OCI-LY3 (cell line): ENCODE data around the gene GMEB2.

Experiments
- H2AFZ ChIP-seq: fragments of 200-600, 300-600 bp; shearing (Covaris generic); 2 replicates; pipeline ENCODE4 v1.6.0; 2014; ENCODE audit warnings: antibody characterized with exemption, low read depth, low read length
- H3K27ac ChIP-seq: fragments of 200-600, 300-600 bp; sonication (generic); 2 replicates; pipeline ENCODE4 v1.5.1; 2014; ENCODE audit warnings: mild to moderate bottlenecking, low read length, moderate library complexity, mixed read lengths
- H3K27me3 ChIP-seq: fragments of 200-600, 300-600 bp; sonication (generic); 2 replicates; pipeline ENCODE4 v1.6.1; 2014; ENCODE audit warnings: low read depth, low read length, mixed read lengths
- H3K36me3 ChIP-seq: fragments of 200-600, 300-600 bp; sonication (generic); replicated peaks from 2 replicates; pipeline ENCODE3; 2014; ENCODE audit warnings: low read depth, low read length, mixed read lengths
- H3K4me1 ChIP-seq: fragments of 300-600, 200-600 bp; sonication (generic); 2 replicates; pipeline ENCODE4 v1.6.1; 2014; ENCODE audit warnings: low read length, mixed read lengths
- H3K4me2 ChIP-seq: fragments of 200-600, 300-600 bp; sonication (generic); 2 replicates; pipeline ENCODE4 v1.6.1; 2014; ENCODE audit warnings: low read length, mixed read lengths
- H3K4me3 ChIP-seq: fragments of 300-600, 200-600 bp; sonication (generic); 2 replicates; pipeline ENCODE4 v1.5.1; 2014; ENCODE audit warnings: antibody characterized with exemption, mild to moderate bottlenecking, low read length, moderate library complexity
- H3K79me2 ChIP-seq: fragments of 300-600, 200-600 bp; shearing (Covaris generic); 2 replicates; pipeline ENCODE4 v1.6.1; 2014; ENCODE audit warnings: mild to moderate bottlenecking, low read length, mixed read lengths
- H3K9ac ChIP-seq: fragments of 300-600, 200-600 bp; shearing (Covaris generic); 2 replicates; pipeline ENCODE4 v1.6.0; 2014; ENCODE audit warnings: mild to moderate bottlenecking, low read length, moderate library complexity
- H3K9me3 ChIP-seq: fragments of 200-600, 300-600 bp; shearing (Covaris generic); 2 replicates; pipeline ENCODE4 v1.6.1; 2014; ENCODE audit warnings: low read length, mixed read lengths; ENCODE audit not compliant: insufficient read depth
- H4K20me1 ChIP-seq: fragments of 200-600, 300-600 bp; sonication (generic); 2 replicates; pipeline ENCODE4 v1.6.1; 2016; ENCODE audit warnings: low read length, mixed read lengths; ENCODE audit not compliant: insufficient read depth
- CTCF ChIP-seq: fragments of 200-600, 300-600 bp; sonication (generic); IDR thresholded peaks from 2 replicates; pipeline ENCODE4 v1.5.1; 2014; ENCODE audit warnings: antibody characterized with exemption, low read length, low read depth
- EZH2phosphoT487 ChIP-seq: fragments of 200-600 bp; shearing (Covaris generic); IDR thresholded peaks from 2 replicates; pipeline ENCODE4 v1.6.1; 2018; ENCODE audit warnings: antibody characterized with exemption, mixed run types, low read depth

The GMEB2 gene

GRCh38 chr20:63566395-63567135 is 60.3 kb downstream of the GMEB2 start:
- Histone ChIP-seq H3K36me3 (no peaks in the 10 kb centered on the region), H3K4me2 (no peak overlapping the region), H3K4me1 (peaks cover 25% of the 10 kb centered on the region), H3K27me3 (peaks cover 47% of the 10 kb centered on the region), H3K79me2 (no peaks in the 10 kb centered on the region), H4K20me1 (peaks cover 67% of the 10 kb centered on the region), H2AFZ (no peak overlapping the region), H3K9me3 (no peaks in the 10 kb centered on the region), H3K27ac (no peak overlapping the region), H3K9ac (no peak overlapping the region), H3K4me3 (no peak overlapping the region)
- no peak for TF ChIP-seq CTCF
- TF ChIP-seq EZH2phosphoT487: no peak

- Histone ChIP-seq H3K27ac (no peak overlapping the region), H3K4me1 (peaks cover 25% of the 10 kb centered on the region), H3K79me2 (no peaks in the 10 kb centered on the region), H3K36me3 (no peaks in the 10 kb centered on the region), H3K9ac (no peak overlapping the region), H2AFZ (no peak overlapping the region), H3K4me3 (no peak overlapping the region), H3K27me3 (peaks cover 44% of the 10 kb centered on the region), H3K4me2 (no peak overlapping the region), H3K9me3 (no peaks in the 10 kb centered on the region), H4K20me1 (peaks cover 67% of the 10 kb centered on the region)
- no peak for TF ChIP-seq CTCF
- TF ChIP-seq EZH2phosphoT487: no peak
These were observed 61.1 kb downstream of the GMEB2 start for GRCh38 chr20:63565699-63566335.

- no peaks in the 10 kb centered on the region for H3K79me2 ChIP-seq
- H3K9ac ChIP-seq: no peak overlapping the region
- no peak overlapping the region for H3K4me3 ChIP-seq
- no peak overlapping the region for H3K4me2 ChIP-seq
- H4K20me1 ChIP-seq: peaks cover 65% of the 10 kb centered on the region
- TF ChIP-seq CTCF (no peak), EZH2phosphoT487 (no peak)
- no peak overlapping the region for H2AFZ ChIP-seq
- peaks cover 38% of the 10 kb centered on the region for H3K27me3 ChIP-seq
- H3K36me3 ChIP-seq: no peaks in the 10 kb centered on the region
- H3K4me1 ChIP-seq: peaks cover 25% of the 10 kb centered on the region
- no peaks in the 10 kb centered on the region for H3K9me3 ChIP-seq
- no peak overlapping the region for H3K27ac ChIP-seq
These were observed 61.7 kb downstream of the GMEB2 start for GRCh38 chr20:63565021-63565698.

- Histone ChIP-seq H3K79me2 (no peaks in the 10 kb centered on the region), H4K20me1 (peaks cover 57% of the 10 kb centered on the region), H3K4me2 (no peak overlapping the region), H3K4me3 (no peak overlapping the region), H3K27me3 (peaks cover 30% of the 10 kb centered on the region), H3K27ac (no peak overlapping the region), H2AFZ (no peak overlapping the region), H3K4me1 (peaks cover 19% of the 10 kb centered on the region), H3K9ac (no peak overlapping the region), H3K9me3 (no peaks in the 10 kb centered on the region), H3K36me3 (no peaks in the 10 kb centered on the region)
- TF ChIP-seq EZH2phosphoT487 (no peak), CTCF (no peak)
These were observed 62.7 kb downstream of the GMEB2 start for GRCh38 chr20:63564036-63564810.
